K562 (cell line): ENCODE results near the gene PCDHA11. TPM values are rescaled to one million over a fixed set of nuclear protein-coding genes. Genes with fewer than 3 reads are reported as not detected.

Experiments used
- ATAC-seq: fragments of 200-7000 bp; cut with Tn5 transposase; 3 replicates; pipeline ENCODE4 v1.9.1; 2020; ENCODE audit warnings: moderate library complexity
- BruUV-seq: library from RNA; stranded (reverse); fragments of 400-500 nt; replicated peaks from 2 replicates; lab custom pipeline; 2021; lab: Mats Ljungman, UMichigan
- CTCF ChIA-PET: fragments of 300-600 bp; formaldehyde crosslinking; extraction: SDS; loops from one replicate; lab custom pipeline; 2021; ENCODE audit warnings: low intra/inter-chr PET ratio; lab: Yijun Ruan, JAX
- POLR2A ChIA-PET: fragments of 300-600, 350-650 bp; sonication (Branson Sonifier 250); formaldehyde crosslinking; extraction: SDS; loops from one replicate; lab custom pipeline; 2021; ENCODE audit warnings: antibody characterized with exemption, inconsistent platforms; lab: Yijun Ruan, JAX
- DNase-seq, 4 experiments: peaks; one replicate each; pipeline versions ENCODE4 v3.0.0 to v3.0.0-alpha.2; 2011 to 2018; ENCODE audit warnings: low spot score in 3 of 4, mixed read lengths in 3 of 4; ENCODE audit errors: extremely low read depth in 1 of 4
- FAIRE-seq: peaks from 2 replicates; lab custom pipeline; 2011; peaks lifted over from hg19 to GRCh38; lab: Jason Lieb, UNC
- H2AFZ ChIP-seq: 2 replicates; pipeline ENCODE4 v1.6.0; 2011; ENCODE audit warnings: low read depth, low read length, control low read depth, inconsistent platforms
- H3K27ac ChIP-seq: fragments of 200-600 bp; 3 replicates; pipeline ENCODE4 v1.8.0; 2011; ENCODE audit warnings: low read depth, mild to moderate bottlenecking, control low read depth, inconsistent platforms, low read length, moderate library complexity, mixed read lengths; ENCODE audit errors: extremely low read depth
- H3K27me3 ChIP-seq, 2 experiments: fragments of 300-600 bp in 1 of 2; 2 replicates in 1 of 2; 3 replicates in 1 of 2; pipeline versions ENCODE4 v1.6.0 to v1.8.0; 2011; ENCODE audit warnings: inconsistent platforms in 2 of 2, low read length in 2 of 2, mild to moderate bottlenecking in 1 of 2, mixed read lengths in 1 of 2, moderate library complexity in 1 of 2; ENCODE audit not compliant: control insufficient read depth in 2 of 2, insufficient read depth in 2 of 2
- H3K36me3 ChIP-seq: fragments of 300-600 bp; 3 replicates; pipeline ENCODE4 v1.8.0; 2011; ENCODE audit warnings: mild to moderate bottlenecking, low read length, inconsistent platforms; ENCODE audit not compliant: control insufficient read depth, insufficient read depth
- H3K4me1 ChIP-seq, 2 experiments: fragments of 200-600 bp in 1 of 2; replicated peaks in 1 of 2; 2 replicates in 1 of 2; 3 replicates in 1 of 2; pipeline versions ENCODE4 v1.5.1 to v1.8.0; 2011; ENCODE audit warnings: inconsistent platforms in 2 of 2, low read length in 2 of 2, mild to moderate bottlenecking in 1 of 2, mixed read lengths in 1 of 2, moderate library complexity in 1 of 2; ENCODE audit not compliant: control insufficient read depth in 2 of 2, insufficient read depth in 2 of 2
- H3K4me2 ChIP-seq: 2 replicates; pipeline ENCODE4 v1.6.1; 2011; ENCODE audit warnings: low read length, control low read depth, inconsistent platforms, mixed read lengths; ENCODE audit not compliant: insufficient read depth
- H3K4me3 ChIP-seq: fragments of 200-600 bp; sonication (generic), shearing (Covaris generic); 2 replicates; pipeline ENCODE4 v1.5.1; 2016; ENCODE audit warnings: control low read depth, inconsistent platforms
- H3K79me2 ChIP-seq: fragments of 200-600 bp; 3 replicates; pipeline ENCODE4 v1.8.0; 2011; ENCODE audit warnings: low read length, inconsistent platforms; ENCODE audit not compliant: control insufficient read depth, insufficient read depth
- H3K9ac ChIP-seq, 2 experiments: 2 replicates each; pipeline versions ENCODE4 v1.6.0 to v1.6.1; 2011; ENCODE audit warnings: low read depth in 2 of 2, low read length in 2 of 2, control low read depth in 1 of 2, inconsistent platforms in 1 of 2, mild to moderate bottlenecking in 1 of 2, mixed read lengths in 1 of 2; ENCODE audit not compliant: insufficient read depth in 1 of 2
- H3K9me1 ChIP-seq: one replicate; pipeline ENCODE4 v1.6.0; 2011; ENCODE audit warnings: inconsistent platforms, mild to moderate bottlenecking, low read length, moderate library complexity; ENCODE audit not compliant: control insufficient read depth, insufficient read depth
- H3K9me3 ChIP-seq: replicated peaks from 2 replicates; pipeline ENCODE4 v1.5.1; 2011; ENCODE audit warnings: low read depth, low read length, inconsistent platforms; ENCODE audit not compliant: control insufficient read depth, insufficient read depth
- H4K20me1 ChIP-seq: replicated peaks from 2 replicates; pipeline ENCODE4 v1.6.1; 2011; ENCODE audit warnings: low read length, inconsistent platforms, mixed read lengths; ENCODE audit not compliant: control insufficient read depth, insufficient read depth
- ARHGAP35 ChIP-seq: fragments of 450-650 bp; IDR thresholded peaks from 2 replicates; pipeline ENCODE4 v1.6.1; 2018; ENCODE audit not compliant: partially characterized antibody
- BCOR ChIP-seq: fragments of 450-650 bp; IDR thresholded peaks from 2 replicates; pipeline ENCODE4 v1.6.1; 2016
- CEBPB ChIP-seq: fragments of 450-650 bp; IDR thresholded peaks from 2 replicates; pipeline ENCODE4 v1.6.1; 2016; ENCODE audit warnings: missing genetic modification characterization, missing compliant biosample characterization
- FOXK1 ChIP-seq: sonication (generic); formaldehyde crosslinking; IDR thresholded peaks from 2 replicates; pipeline ENCODE4 v1.8.0; 2022; ENCODE audit warnings: missing genetic modification reagents, mild to moderate bottlenecking, borderline replicate concordance
- MEF2A ChIP-seq: IDR thresholded peaks from 2 replicates; pipeline ENCODE4 v1.6.1; 2011; ENCODE audit warnings: low read depth, mild to moderate bottlenecking, low read length, moderate library complexity; ENCODE audit not compliant: control insufficient read depth
- MEIS2 ChIP-seq: fragments of 450-650 bp; IDR thresholded peaks from 2 replicates; pipeline ENCODE4 v1.6.1; 2014; ENCODE audit warnings: mild to moderate bottlenecking; ENCODE audit not compliant: partially characterized antibody
- NBN ChIP-seq: fragments of 450-650 bp; IDR thresholded peaks from 2 replicates; pipeline ENCODE4 v1.6.1; 2016; ENCODE audit warnings: low read depth, mild to moderate bottlenecking
- ZEB2 ChIP-seq: fragments of 450-650 bp; IDR thresholded peaks from 2 replicates; pipeline ENCODE4 v1.6.1; 2016
- ZNF311 ChIP-seq: fragments of 250-450 bp; sonication (Bioruptor Pico); IDR thresholded peaks from 2 replicates; pipeline ENCODE4 v1.4.0; 2020; ENCODE audit warnings: mild to moderate bottlenecking, moderate library complexity
- ZNF589 ChIP-seq: fragments of 200-800 bp; sonication (Bioruptor generic); IDR thresholded peaks from 2 replicates; pipeline ENCODE4 v1.6.1; 2016; ENCODE audit warnings: low read depth, missing genetic modification characterization, missing compliant biosample characterization
- WGBS: fragments of 100-300 bp; shearing (Covaris generic); methylation state at CpG from one replicate; pipeline ENCODE4 v1.1.6; 2016; ENCODE audit warnings: low coverage, mixed read lengths; ENCODE audit not compliant: insufficient coverage; ENCODE audit errors: missing lambda C conversion rate; 5-methylcytosine and 5-hydroxymethylcytosine counted together
- in situ Hi-C: fragments of 300-500 bp; cut with MboI; formaldehyde crosslinking; loops from 4 replicates; pipeline ENCODE4 v1.15.0; 2018; ENCODE audit warnings: inconsistent platforms, mixed read lengths
- intact Hi-C: fragments of 100-400 bp; cut with micrococcal nuclease; formaldehyde crosslinking; loops from 2 replicates; pipeline ENCODE4 v1.14.2; 2022
- polyA plus RNA-seq, 8 experiments: library from polyadenylated mRNA; depleted of rRNA in 4 of 8; stranded (reverse) in 5 of 8; unstranded in 3 of 8; fragments of >200 nt; fragmentation: Nextera tagmentation in 2 of 8; fragmentation: Illumina TruSeq in 1 of 8; extraction: Ambion mirVana in 2 of 8; extraction: Trizol in 1 of 8; gene quantifications; 2 replicates each; pipeline versions ENCODE4 v1.2.1 to v1.2.3, GENCODE V29; 2011 to 2014; ENCODE audit warnings: inconsistent platforms in 1 of 8, missing spikeins in 1 of 8
- total RNA-seq, 7 experiments: library from RNA; depleted of rRNA in 6 of 7; stranded (reverse); fragments of >200 nt in 6 of 7; fragmentation: Illumina TruSeq in 2 of 7; extraction: Trizol in 2 of 7; gene quantifications; 2 replicates each; pipeline versions ENCODE4 v1.2.1 to v1.2.3, GENCODE V29; 2011 to 2021; ENCODE audit warnings: low replicate concordance in 1 of 7
- TF ChIP-seq, protein P1 (sequence below), 2 experiments: fragments of 450-650 bp; IDR thresholded peaks; 2 replicates each; pipeline ENCODE4 v1.6.1; 2016
- TF ChIP-seq, protein P2 (sequence below): fragments of 450-650 bp; formaldehyde crosslinking; conservative IDR thresholded peaks from 2 replicates; pipeline ENCODE4 v1.4.0; 2022; ENCODE audit warnings: mild to moderate bottlenecking, missing genetic modification characterization
- TF ChIP-seq, protein P3 (sequence below), 3 experiments: IDR thresholded peaks in 2 of 3; conservative IDR thresholded peaks in 1 of 3; 2 replicates each; pipeline ENCODE4 v1.5.1; 2011 to 2012; ENCODE audit warnings: low read length in 3 of 3, mild to moderate bottlenecking in 3 of 3, control low read depth in 2 of 3, improper control_type of control experiment in 1 of 3, inconsistent platforms in 1 of 3, low read depth in 1 of 3, mixed read lengths in 1 of 3, moderate library complexity in 1 of 3; ENCODE audit not compliant: insufficient read depth in 2 of 3
- TF ChIP-seq, protein P4 (sequence below), 2 experiments: fragments of 450-650 bp in 1 of 2; sonication (generic) in 1 of 2; formaldehyde crosslinking in 1 of 2; IDR thresholded peaks in 1 of 2; conservative IDR thresholded peaks in 1 of 2; 2 replicates each; pipeline versions ENCODE4 v1.6.1 to v1.8.1; 2016 to 2023; ENCODE audit warnings: mild to moderate bottlenecking in 2 of 2, moderate library complexity in 2 of 2, inconsistent platforms in 1 of 2, missing genetic modification reagents in 1 of 2

PCDHA11 gene
- total and polyA plus RNA-seq, 9 of the 15 experiments (the other 6 are each of a cell fraction or from before 2014, with no cell fraction given) = not detected

DNA sequence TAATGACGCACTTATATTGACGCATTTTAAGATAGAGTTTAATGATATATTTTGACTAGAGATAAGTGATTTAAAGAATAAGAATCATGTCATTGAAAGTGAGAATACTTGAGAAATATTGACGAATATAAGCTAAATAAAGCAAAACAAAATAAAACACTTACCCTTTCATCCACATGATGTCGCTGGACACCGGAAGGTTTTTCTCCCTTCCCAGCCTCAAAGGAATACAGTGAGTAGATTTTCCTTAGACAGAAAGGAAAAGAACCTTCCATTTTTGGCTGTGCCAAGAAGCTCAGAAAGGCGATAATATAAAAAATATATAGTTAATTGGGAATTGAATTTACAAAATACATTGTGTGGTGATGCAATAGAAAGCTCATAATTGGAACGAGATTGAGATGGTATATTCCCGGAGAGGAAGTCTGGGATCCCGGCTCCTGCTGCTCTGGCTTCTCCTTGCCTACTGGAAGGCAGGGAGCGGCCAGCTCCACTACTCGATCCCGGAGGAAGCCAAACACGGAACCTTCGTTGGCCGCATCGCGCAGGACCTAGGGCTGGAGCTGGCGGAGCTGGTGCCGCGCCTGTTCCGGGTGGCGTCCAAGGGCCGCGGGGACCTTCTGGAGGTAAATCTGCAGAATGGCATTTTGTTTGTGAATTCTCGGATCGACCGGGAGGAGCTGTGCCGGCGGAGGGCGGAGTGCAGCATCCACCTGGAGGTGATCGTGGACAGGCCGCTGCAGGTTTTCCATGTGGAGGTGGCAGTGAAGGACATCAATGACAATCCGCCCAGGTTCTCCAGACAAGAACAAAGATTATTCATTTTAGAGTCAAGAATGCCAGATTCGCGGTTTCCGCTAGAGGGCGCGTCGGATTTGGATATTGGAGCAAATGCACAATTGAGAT, 47.1 kb upstream of the PCDHA11 start, which contains the start of gene PCDHA5:
PCDHA5 (plus strand) TSS at position 239 of the 906 bp plus-strand sequence.
- H3K27me3 ChIP-seq = no peaks in the 10 kb centered on the region
- H3K36me3 ChIP-seq = no peaks in the 10 kb centered on the region
- DNase-seq (peak in 2 of 4 experiments; percentile 31 to 61), FAIRE-seq (no peak), ATAC-seq (peak; percentile 63)
- POLR2A ChIA-PET = interaction anchor here (0.7 kb wide), 1 partner anchor 420 kb away, joined by 4 read pairs; no protein-coding TSS in a partner anchor
- no peak within 1 kb of the TSS for H3K9ac ChIP-seq
- H3K9me3 ChIP-seq = no peaks in the 10 kb centered on the region; the same call in 1 of the 2 replicates
- peak within 1 kb of the TSS; percentile 8; the same call in 1 of the 2 replicates for H3K4me2 ChIP-seq
- no peaks in the 10 kb centered on the region for H3K9me1 ChIP-seq
- BruUV-seq = no TSS peak
- no peak for TF ChIP-seq ZEB2
- TF ChIP-seq MEF2A = no peak
- TF ChIP-seq ARHGAP35 = no peak
- no peak for TF ChIP-seq BCOR
- no peak for TF ChIP-seq NBN
- TF ChIP-seq ZNF311 (CRISPR knock-in tag) = no peak
- TF ChIP-seq MEIS2 = no peak
- no peak for TF ChIP-seq ZNF589
- no peak for TF ChIP-seq FOXK1
- TF ChIP-seq, protein P1, sequence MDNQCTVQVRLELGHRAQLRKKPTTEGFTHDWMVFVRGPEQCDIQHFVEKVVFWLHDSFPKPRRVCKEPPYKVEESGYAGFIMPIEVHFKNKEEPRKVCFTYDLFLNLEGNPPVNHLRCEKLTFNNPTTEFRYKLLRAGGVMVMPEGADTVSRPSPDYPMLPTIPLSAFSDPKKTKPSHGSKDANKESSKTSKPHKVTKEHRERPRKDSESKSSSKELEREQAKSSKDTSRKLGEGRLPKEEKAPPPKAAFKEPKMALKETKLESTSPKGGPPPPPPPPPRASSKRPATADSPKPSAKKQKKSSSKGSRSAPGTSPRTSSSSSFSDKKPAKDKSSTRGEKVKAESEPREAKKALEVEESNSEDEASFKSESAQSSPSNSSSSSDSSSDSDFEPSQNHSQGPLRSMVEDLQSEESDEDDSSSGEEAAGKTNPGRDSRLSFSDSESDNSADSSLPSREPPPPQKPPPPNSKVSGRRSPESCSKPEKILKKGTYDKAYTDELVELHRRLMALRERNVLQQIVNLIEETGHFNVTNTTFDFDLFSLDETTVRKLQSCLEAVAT (IDR thresholded peaks at IDR 0.05) = no peak
- TF ChIP-seq, protein P2, sequence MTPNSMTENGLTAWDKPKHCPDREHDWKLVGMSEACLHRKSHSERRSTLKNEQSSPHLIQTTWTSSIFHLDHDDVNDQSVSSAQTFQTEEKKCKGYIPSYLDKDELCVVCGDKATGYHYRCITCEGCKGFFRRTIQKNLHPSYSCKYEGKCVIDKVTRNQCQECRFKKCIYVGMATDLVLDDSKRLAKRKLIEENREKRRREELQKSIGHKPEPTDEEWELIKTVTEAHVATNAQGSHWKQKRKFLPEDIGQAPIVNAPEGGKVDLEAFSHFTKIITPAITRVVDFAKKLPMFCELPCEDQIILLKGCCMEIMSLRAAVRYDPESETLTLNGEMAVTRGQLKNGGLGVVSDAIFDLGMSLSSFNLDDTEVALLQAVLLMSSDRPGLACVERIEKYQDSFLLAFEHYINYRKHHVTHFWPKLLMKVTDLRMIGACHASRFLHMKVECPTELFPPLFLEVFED = no peak
- TF ChIP-seq CEBPB (tag) = peak; percentile 15; the same call in 1 of the 2 replicates
- TF ChIP-seq, protein P3, sequence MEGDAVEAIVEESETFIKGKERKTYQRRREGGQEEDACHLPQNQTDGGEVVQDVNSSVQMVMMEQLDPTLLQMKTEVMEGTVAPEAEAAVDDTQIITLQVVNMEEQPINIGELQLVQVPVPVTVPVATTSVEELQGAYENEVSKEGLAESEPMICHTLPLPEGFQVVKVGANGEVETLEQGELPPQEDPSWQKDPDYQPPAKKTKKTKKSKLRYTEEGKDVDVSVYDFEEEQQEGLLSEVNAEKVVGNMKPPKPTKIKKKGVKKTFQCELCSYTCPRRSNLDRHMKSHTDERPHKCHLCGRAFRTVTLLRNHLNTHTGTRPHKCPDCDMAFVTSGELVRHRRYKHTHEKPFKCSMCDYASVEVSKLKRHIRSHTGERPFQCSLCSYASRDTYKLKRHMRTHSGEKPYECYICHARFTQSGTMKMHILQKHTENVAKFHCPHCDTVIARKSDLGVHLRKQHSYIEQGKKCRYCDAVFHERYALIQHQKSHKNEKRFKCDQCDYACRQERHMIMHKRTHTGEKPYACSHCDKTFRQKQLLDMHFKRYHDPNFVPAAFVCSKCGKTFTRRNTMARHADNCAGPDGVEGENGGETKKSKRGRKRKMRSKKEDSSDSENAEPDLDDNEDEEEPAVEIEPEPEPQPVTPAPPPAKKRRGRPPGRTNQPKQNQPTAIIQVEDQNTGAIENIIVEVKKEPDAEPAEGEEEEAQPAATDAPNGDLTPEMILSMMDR (IDR thresholded peaks at IDR 0.05 in 2 of 3, conservative IDR thresholded peaks at IDR 0.05 in 1 of 3; ENCODE audit: insufficient read depth in 2 of 3, low read depth in 1 of 3, low read length in 3 of 3) = peak; percentile 44 to 69 (median 62)
- TF ChIP-seq, protein P4, sequence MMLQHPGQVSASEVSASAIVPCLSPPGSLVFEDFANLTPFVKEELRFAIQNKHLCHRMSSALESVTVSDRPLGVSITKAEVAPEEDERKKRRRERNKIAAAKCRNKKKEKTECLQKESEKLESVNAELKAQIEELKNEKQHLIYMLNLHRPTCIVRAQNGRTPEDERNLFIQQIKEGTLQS (IDR thresholded peaks at IDR 0.05) = peak; percentile 58
- TF ChIP-seq, protein P4 (CRISPR knock-in tag; conservative IDR thresholded peaks at IDR 0.05) = no peak
- intact Hi-C loops (no loop called here), in situ Hi-C loops (no loop called here)
- no peaks in the 10 kb centered on the region for H4K20me1 ChIP-seq
- peaks cover 0 to 15% of the 10 kb centered on the region in 2 experiments; a peak in 2 of 5 replicates for H3K4me1 ChIP-seq
- peak within 1 kb of the TSS; percentile 14; the same call in 1 of the 2 replicates for H3K4me3 ChIP-seq
- 7% methylated on average over 36 of the region's 39 CpGs for WGBS
- H3K79me2 ChIP-seq = no peaks in the 10 kb centered on the region
- CTCF ChIA-PET = no interaction called here
- H3K27ac ChIP-seq = no peak within 1 kb of the TSS
- no peak within 1 kb of the TSS; the same call in 1 of the 2 replicates for H2AFZ ChIP-seq
